NK-92 treated with Interleukin-12 subunit alpha and Interleukin-12 subunit beta, amount 100 ng/mL, for 24 hours (cell line): ENCODE results near the gene RAB11FIP3.

Experiments
- DNase-seq: peaks from one replicate; lab custom pipeline; 2025; lab: John Stamatoyannopoulos, UW

RAB11FIP3 gene

DNA sequence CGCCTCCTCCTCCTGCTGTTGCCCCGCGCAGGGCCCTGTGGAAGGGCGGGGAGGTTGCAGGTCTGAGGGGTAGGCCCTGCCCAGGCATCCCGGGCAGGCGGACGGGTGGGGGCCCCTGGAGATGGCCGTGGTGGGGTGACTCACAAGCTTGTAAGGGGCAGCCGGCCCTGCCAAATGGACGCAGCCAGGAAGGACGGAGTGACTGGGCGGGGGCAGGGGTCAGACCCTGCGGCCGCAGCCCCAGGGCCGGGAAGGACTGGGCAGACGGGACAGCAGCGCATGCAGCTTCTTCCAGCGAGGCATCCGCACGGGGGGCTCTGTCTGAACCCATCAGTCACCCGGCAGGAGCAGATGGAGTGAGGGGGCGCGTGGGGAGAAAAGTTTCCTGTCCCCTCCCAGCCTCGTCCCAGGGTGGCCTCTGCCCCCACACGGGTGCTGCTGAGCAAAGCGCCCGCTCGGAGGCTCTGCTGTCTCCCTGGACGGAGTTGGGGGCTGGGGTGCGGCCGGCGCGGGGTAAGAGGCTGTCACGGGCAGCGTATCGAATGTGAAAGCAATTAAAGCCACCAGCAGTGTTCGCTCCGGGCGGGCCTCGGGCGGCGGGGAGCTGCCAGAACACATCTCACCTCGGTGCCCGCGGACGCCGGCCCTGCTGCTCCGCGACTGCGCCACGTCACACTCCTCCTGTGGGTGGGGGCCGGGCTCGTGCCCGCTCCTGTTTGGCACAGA is 129.4 kb downstream of the RAB11FIP3 start:
- no peak for DNase-seq

DNA sequence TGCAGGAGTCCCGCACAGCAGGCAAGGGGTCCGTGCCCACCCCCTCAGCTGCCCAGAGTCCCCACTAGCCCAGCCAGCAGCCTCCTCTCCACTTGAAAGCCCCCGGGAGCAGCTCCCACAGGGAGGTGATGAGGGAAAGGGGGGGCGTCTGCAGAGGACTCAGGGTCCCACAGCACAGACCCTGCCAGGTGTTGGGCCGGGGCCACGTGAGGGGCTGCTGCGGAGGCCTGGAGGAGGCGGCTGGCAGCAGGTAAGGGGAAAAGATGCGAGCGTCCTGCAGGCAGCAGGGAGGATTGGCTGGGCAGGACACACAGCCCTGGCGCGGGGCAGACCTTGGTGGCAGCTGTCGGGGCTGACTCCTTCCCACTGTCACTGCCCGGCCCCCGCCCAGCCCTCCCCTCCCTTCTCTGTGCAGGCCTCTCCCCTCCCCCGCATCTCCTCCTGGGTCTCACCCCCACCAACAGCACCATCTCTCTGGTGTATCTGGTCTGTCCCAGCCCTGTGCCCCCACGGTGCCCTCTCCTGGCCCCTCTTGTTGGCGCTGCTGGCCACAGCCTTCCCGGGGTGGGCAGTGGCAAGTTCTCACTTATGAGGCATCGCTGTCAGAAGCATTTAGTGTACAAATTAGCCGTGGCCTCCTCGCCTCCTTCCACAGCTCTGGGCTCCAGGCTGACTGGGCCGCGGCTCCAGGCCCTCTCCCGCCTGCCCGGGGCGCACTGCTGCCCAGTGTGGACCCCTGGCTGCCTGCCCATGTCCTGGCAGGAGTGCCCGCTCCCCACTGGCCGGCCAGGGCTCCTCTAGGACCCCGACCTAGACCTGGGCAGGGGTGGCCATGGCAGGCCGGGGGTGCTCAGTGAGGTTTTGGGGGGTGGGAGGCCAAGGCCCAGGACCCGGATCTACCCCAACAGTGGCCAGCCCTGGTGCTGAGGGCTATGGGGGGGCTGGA is 130.4 kb downstream of the RAB11FIP3 start:
- no peak for DNase-seq

DNA sequence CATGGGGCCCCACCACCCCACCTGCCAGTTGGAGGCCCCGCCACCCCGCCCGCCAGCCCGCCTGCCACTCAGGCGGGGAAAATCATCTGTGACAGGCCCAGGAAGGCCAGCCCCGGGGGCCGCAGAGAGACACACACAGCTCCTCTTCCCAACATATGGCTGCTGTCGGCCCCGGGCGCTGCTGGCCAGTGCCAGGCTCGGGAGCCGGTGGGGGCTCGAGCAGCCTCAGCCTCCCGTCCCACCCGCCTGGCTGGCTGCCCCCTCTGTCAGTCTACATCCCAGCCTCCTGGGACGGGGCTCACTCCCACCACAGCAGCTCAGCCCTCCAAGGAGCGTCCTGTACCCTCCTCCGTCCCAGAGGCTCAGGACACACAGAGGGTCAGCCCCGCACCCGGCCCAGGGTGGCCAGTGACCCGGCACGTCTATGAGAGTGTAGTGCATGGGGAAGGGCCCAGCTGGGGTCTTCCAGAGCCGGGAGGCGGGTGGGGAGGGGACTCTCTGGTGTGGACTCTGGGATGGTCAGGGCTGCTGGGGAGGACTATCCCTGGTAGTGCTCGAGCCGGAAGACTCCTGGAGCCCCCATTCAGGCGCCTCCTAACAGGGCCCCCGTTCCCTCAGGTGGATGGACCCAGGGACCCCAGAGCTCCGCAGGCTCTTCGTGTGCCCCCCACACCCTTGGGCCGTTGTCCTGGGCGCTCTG is 131.2 kb downstream of the RAB11FIP3 start:
- DNase-seq: no peak

DNA sequence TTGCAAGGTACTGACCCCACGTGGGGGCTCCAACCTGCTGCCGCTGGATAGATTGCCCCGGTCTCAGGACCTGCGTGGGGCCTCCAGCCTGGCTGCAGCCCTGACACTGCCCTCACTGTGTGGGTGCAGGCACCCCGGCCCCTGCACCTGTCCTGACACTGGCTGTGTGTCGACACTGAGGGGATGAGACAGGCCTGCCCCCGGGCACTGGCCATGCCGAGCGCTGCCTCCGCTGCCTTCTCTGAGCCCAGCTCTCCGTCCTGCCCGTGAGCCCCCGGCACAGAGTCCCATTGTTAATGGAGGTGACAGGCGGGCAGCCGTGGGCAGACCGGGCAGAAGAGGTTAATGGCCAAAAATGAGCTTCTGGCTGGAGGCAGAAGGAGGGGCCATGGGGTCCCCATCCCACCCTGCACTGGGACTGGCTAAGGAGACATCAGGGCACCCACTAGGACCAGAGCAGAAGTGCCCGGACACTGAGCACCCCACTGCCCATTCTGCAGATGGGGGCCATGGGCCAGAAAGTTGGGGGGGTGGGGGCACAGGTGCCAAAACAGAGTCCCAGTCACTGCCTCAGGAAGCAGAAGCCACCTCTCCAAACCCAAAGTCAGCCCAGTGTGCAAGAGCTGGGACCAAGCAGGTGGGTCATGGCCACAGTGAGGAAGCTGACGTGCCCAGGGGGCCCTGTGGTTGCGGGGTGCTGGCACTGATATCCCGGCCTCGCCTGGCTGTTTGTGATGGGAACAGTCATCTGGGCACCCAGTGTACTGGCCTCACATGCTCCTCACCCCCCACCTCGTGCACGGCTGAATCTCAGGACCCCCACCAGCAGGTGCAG is 132.2 kb downstream of the RAB11FIP3 start:
- no peak for DNase-seq

DNA sequence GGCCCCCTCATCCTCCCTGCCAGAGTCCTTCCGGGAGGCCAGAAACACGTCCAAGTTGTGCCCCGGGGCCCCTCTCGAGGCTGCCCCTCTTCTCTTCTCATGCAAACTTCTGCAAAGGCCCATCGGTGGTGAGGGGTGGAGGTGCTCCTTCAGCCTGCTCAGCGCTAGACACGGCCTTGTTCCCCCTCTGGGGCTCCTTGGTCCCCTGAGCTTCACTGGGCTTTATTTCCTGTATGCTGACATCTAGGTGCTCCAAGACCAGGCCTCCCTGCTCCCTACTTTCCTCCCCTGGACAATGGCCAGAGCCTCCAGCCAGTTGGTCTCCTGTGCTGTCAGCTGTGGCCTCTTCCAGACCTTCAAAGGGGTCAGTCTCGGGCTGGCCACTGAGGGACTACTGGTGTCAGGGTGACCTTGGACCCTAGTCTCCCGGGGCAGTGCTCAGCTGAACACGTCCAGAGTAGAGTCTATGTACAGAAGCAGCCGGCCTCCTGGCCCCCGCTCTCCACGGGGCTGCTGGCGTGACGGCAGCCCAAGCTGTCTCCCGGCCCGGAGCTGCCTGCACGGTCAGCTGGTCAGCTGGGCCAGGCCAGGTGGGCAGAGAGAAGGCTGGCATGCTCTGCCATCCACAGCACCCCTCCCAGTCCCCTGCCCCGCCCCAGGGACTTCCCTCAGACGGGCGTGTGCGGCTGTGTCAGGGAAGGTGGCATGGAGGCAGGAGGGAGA is 133.0 kb downstream of the RAB11FIP3 start:
- DNase-seq: no peak

DNA sequence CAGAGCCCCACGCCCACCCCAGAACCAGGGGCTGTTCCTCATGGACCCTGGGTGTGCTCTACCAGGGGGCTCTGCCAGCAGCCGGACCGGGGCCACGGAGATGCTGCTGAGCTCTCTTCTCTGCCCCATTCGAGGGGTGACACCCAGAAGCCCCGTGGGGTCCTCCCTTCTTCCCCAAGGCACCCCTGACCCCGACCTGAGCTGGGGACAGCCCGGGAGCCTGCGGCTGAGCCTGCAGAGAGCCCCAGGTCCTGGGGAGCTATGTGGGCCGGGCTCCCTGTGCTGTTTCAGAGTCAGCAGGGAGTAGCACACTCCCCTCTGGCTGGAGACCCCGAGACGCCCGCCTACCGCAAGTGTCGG is 133.6 kb downstream of the RAB11FIP3 start:
- DNase-seq: no peak

DNA sequence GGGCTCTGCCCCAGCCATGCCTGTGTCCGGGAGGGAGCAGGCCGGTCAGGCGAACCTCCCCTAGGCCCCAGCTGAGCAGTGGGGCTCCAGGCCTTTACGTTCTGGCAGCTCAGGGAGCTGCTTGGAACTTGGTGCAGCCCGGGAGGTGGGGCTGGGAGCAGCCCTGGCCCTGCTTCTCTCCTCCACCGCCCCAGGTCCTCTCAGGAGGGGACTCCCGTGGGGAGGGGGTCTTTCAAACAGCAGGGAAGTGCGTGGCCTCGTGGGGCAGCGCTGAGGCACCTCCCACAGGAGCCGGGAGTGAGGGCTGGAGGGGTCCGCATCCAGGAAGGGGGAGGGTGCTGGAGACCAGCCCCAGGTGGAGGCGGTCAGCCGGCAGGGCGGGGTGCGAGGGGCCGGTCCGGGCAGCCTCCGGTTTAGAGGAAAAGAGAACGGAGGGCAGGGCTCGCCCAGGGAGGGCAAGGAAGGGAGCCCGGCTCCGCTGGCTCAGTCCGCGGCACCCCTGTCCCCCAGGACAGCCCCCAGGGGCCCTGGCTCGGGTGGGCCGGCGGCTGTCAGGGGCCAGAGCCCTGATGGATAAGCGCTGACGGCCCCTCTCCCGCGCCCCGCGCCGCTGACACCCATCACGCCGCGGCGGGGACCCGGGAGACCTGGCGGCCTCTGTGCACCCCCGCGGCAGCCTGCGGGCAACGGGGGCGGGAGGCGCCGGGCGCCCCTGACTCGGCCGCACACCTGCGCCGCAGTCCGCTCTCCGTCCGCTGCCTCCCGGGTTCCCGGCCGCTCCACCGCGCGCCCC is 134.2 kb downstream of the RAB11FIP3 start:
- DNase-seq: no peak

DNA sequence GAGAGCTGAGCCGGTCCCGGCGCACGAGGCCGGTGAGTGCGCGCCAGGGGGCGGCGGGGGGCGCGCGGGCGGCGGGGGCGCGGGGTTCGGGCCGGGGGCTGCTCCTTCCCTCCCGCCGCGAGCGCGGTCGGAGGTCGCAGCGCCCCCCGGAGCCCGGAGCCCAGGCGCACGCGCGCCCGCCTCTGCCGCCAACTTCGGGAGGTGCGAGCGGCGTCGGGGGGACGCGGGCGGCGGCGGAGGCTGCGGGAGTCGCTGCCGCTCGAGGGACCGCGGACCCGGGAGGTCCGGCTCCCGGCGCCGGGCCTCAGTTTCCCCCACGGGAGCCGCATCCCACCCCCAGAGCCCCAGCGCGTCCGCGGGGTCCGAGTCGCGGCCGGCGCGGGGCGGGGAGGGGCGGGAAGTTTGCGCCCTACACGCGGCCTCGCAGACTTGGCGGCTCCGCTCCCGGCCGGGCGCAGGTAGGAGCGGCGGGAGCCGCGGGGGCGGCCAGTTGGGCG is 134.8 kb downstream of the RAB11FIP3 start, which contains the start of gene PRR35:
Gene PRR35, plus strand, starts transcription at position 191 of the 497 bp plus-strand sequence. CDS start 2,901 bp downstream, outside the sequence.
- no peak for DNase-seq

DNA sequence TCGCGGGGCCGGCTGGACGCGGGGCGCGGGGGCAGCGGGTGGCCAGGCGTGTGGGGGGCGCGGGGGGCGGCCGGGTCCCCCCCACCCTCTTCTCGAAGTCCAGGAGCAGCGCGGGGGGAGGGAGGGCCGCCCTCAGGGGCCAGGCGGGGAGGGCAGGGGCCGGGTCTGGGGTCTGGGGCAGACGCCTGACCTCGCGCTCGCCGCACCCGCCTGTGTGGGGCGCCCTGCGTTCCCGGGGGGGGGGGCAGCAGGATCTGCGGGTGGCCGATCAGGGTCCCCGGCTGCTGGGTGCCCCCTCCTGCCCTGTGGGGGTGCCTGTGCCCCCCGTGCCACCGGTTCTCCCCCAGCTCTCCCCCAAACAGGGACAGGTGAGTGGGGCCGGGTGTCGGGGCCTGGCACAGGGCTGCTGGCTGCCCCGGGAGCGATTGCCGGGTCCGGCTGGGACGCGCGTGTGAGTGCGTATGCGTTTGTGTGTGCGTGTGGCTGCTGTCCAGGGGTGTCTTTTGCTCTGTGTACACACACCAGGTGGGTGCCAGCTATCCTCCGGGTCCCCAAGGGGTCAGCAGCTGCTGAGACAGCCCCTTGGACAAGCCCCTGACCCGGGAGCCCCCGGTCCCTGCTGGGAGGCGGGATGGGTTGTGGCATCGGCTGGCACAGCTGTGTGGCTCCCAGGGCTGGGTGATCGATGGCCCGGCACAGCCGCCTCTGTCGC is 135.4 kb downstream of the RAB11FIP3 start:
- no peak for DNase-seq

DNA sequence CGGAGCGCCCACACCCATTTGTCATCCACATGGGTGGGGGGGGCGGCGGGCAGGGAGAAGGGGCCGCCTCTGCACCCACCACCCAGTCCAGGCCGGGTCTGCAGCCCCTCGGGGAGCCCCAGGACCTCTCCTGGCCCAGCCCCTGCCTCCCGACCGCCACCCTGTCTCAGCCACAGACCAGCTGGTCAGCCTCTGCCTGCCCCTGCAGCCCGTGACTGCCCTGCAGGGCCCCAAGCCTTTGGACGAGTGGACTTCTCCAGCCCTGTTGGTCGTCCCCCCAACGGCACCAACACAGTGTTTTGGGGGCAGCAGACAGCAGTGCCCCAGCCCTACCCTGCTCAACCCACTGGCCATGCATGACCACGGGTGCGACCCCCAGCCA is 136.0 kb downstream of the RAB11FIP3 start:
- DNase-seq: no peak

DNA sequence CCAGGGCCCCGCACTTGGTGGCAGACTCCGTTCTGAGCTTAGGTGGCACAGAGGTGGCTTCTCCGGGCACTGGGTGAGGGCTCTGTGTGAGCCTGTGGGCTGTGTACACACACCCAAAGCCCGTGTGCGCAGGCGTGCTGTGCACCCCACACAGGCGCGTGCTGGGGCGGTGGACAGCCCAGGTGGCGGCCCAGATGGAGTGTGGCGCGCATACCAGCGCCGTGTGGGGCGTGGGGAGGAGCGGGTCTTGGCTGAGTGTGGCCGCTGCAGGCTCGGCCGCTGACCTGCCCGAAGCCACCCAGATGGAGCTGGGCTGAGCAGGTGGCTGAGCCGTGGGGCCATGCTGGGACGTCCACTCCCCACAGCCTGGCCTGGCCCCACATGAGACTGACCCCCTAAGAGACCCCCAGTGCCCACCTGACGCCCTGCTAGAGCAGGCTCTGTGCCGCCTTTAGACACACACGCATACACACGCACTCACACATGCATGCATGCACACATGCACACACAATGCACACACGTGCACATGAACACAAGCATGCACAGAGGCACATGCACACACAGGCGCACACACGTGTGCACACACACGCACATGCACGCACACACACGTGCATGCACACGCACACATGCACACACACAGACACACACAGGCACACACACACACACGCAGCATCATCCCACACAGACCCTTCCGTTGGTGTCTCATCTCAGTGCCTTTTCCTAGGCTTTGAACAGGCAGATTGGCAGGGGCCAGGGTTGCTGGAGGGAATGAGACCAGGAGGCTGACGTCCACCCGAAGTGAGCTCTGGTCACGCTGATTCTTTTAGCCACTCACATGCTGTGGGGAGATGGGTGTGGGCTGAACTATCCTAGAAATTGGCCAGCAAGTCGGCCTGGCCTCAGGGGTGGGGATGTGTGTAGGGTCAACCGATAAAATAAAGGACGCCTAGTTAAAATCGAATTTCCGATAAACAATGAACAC is 136.8 kb downstream of the RAB11FIP3 start:
- DNase-seq: no peak

DNA sequence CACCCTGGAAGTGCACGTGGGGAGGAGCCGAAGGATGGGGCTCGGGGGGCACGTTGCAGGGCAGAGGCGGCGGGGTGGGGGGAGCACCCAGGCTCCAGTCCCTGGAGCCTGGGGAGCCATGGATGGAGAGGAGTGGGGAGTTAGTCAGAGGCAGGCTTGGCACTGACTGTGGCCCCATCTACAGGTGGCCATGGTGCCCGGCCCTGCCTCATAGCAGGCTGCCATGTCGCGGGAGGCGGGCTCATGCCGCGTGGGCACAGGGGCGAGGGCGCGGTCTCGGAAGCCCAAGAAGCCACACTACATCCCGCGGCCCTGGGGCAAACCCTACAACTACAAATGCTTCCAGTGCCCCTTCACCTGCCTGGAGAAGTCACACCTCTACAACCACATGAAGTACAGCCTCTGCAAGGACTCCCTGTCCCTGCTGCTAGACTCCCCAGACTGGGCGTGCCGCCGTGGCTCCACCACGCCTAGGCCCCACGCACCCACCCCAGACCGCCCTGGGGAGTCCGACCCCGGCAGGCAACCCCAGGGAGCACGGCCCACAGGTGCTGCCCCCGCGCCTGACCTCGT is 137.7 kb downstream of the RAB11FIP3 start:
- no peak for DNase-seq

DNA sequence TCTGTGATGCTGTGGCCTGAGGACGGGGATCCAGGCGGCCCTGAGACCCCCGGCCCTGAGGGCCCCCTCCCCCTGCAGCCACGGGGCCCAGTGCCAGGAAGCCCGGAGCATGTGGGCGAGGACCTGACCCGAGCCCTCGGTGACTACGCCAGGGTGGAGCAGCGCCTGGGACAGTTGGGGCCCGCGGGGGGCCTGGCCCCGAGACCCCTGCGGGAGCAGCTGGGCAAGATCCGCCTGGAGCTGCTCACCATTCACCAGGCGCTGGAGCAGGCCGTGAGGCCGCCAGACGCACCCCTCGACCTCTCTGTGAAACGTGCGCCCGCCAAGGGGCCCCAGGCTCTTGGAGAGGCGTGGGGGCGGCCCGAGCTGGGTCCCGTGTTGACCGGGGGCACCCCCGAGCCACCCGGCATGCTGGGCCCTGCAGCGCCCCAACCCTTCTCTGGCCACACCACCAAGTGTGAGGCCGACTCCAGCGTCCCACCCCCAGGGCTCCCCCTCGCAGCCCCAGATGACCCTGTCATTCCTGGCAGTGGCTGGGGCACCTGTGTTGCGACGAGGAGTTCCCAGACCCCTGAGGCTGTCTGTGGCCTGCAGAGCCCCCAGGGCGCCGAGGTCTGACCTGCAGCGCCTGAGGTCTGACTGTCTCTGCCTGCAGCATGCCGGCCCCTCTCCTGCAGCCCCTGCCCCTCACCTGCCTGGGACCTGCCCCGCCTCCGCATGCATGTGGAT is 139.4 kb downstream of the RAB11FIP3 start:
- no peak for DNase-seq

DNA sequence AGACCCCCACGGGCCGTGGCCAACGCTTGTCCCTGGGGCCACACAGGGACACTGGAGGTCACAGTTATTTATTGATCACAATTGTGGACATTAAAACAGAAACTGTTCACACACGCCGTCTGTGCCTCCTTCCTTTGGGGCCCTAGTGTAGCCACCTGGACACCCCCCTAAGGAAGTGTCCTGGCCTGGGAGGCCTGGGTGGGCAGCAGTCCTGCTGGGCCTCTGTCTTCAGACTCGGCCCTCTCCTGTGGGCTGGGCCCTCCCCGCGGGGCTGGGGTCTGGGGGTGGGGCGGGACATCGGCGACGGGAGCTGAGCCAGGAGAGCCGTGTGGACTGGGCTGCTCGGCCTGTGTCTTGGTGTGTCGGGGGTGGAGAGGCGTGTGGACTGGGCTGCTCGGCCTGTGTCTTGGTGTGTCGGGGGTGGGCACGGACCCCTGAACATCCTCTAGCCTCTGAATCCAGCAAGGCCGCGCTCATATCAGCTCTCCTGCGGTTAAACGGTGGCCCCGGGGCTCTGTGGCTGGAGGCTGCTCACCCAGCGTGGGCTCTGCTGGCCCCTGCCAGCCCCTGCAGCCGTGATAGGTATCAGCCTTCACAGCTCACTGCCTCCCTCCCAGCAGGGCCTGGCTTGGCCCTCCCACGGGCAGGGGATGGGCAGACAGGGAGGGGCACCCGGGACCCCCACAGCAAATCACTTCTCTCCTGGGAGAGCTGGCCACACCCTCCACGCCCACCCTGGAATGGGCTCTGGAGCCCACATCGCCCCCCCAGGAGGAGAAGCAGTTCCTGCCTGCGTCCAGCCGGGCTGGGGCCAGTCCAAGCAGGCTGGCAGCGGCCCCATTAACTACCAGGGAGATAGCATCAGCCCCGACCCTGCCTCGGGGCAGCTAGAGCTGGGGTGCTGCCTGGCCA is 140.2 kb downstream of the RAB11FIP3 start:
- no peak for DNase-seq

DNA sequence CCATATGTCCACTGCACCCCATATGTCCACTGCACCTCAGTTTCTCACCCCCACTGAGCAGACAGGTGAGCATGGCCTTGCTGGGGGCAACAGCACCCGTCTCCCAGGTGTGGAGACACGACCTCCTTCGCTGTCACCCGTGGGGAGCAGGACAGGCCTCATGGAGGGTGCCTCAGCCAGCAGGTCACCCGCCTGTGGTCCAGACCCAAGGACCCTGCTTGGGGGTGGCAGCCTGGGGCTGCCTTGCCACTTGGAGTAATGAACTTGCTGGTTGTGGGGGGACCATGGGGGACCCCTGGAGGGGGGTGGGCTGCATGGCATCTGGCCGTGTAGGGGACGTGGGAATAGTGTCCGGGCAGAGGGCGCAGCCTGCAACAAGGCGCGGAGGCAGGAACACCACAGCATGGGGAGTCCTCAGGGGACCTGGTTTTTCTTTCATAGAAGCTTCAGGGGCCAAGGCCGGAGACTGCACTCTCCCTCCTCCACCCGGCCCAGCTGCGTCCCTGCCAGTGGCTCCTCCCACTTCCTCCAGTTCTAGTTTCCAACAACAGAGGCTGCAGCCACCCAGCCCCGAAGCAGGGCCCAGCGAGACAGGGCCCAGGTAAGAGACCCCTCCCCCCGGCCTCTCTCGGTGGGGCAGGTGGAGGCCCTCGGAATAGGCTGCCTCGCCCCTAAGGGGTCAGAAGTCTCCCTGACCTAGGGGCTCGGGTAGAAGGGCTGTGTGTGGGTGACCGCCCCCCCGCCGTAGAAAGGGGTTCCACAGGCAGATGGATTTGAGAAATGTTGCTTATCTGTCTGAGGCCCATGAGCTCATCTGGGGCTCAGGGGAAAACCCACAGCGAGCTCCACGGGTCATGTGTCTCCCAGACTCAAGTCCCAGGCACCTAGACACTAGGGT is 141.3 kb downstream of the RAB11FIP3 start, which contains the start of gene NHLRC4:
Gene NHLRC4, plus strand, starts transcription at position 531 of the 898 bp plus-strand sequence. CDS start 1,043 bp downstream, outside the sequence.
- DNase-seq: no peak
